ENCODE results near the gene JMJD8. TPM values are rescaled to one million over a fixed set of nuclear protein-coding genes. Genes with fewer than 3 reads are reported as not detected.
"Not testable (repeated sequence)": the region's sequence is repeated elsewhere in the genome, so short reads cannot be mapped to it uniquely, and the experiment has no call there.

Gene JMJD8
- total and polyA plus RNA-seq, 2 donors: 28.3 to 91.4 TPM

- H3K4me3 ChIP-seq (ENCODE audit: low read depth, low read length): peak overlapping the region; percentile 19
- no peak overlapping the region for H3K27ac ChIP-seq (ENCODE audit: low read depth)
- 2% methylated on average over 71 of the region's 71 CpGs for WGBS
- H3K36me3 ChIP-seq (ENCODE audit: insufficient read depth): no peaks in the 10 kb centered on the region
- no peak for DNase-seq (ENCODE audit: extremely low spot score)
- H3K4me1 ChIP-seq (ENCODE audit: insufficient read depth): no peaks in the 10 kb centered on the region
Observed at GRCh38 chr16:695355-696089, 11.4 kb upstream of the JMJD8 start.

- H3K27ac ChIP-seq (ENCODE audit: low read depth): no peak overlapping the region
Observed at GRCh38 chr16:694863-695354, 10.8 kb upstream of the JMJD8 start.

GRCh38 chr16:694187-694862 lies 10.2 kb upstream of the JMJD8 start:
- no peaks in the 10 kb centered on the region for H3K4me1 ChIP-seq (ENCODE audit: insufficient read depth)
- H3K4me3 ChIP-seq (ENCODE audit: low read depth, low read length): peak overlapping the region; percentile 19
- DNase-seq (ENCODE audit: extremely low spot score): no peak
- H3K27ac ChIP-seq (ENCODE audit: low read depth): no peak overlapping the region
- no peaks in the 10 kb centered on the region for H3K36me3 ChIP-seq (ENCODE audit: insufficient read depth)
- WGBS: 2% methylated on average over 64 of the region's 64 CpGs

More at GRCh38 chr16:694863-695354, 10.8 kb upstream of the JMJD8 start:
- H3K4me3 ChIP-seq (ENCODE audit: low read depth, low read length): peak overlapping the region; percentile 19
- no peak for DNase-seq (ENCODE audit: extremely low spot score)
- 1% methylated on average over 37 of the region's 37 CpGs for WGBS
- no peaks in the 10 kb centered on the region for H3K4me1 ChIP-seq (ENCODE audit: insufficient read depth)
- no peaks in the 10 kb centered on the region for H3K36me3 ChIP-seq (ENCODE audit: insufficient read depth)

GRCh38 chr16:693766-694165 lies 9.6 kb upstream of the JMJD8 start:
- H3K4me1 ChIP-seq (ENCODE audit: insufficient read depth): no peaks in the 10 kb centered on the region
- no peaks in the 10 kb centered on the region for H3K36me3 ChIP-seq (ENCODE audit: insufficient read depth)
- H3K4me3 ChIP-seq (ENCODE audit: low read depth, low read length): no peak overlapping the region
- no peak for DNase-seq (ENCODE audit: extremely low spot score)
- no peak overlapping the region for H3K27ac ChIP-seq (ENCODE audit: low read depth)
- WGBS: 3% methylated on average over 37 of the region's 37 CpGs

- no peak overlapping the region for H3K27ac ChIP-seq (ENCODE audit: low read depth)
Observed at GRCh38 chr16:693364-693763, 9.2 kb upstream of the JMJD8 start.

GRCh38 chr16:692356-693108 lies 8.4 kb upstream of the JMJD8 start:
- WGBS: 64% methylated on average over 10 of the region's 10 CpGs
- no peaks in the 10 kb centered on the region for H3K4me1 ChIP-seq (ENCODE audit: insufficient read depth)
- no peak for DNase-seq (ENCODE audit: extremely low spot score)
- H3K4me3 ChIP-seq (ENCODE audit: low read depth, low read length): no peak overlapping the region
- H3K27ac ChIP-seq (ENCODE audit: low read depth): no peak overlapping the region
- H3K36me3 ChIP-seq (ENCODE audit: insufficient read depth): no peaks in the 10 kb centered on the region

More at GRCh38 chr16:693364-693763, 9.2 kb upstream of the JMJD8 start:
- 30% methylated on average over 22 of the region's 22 CpGs for WGBS
- Histone ChIP-seq H3K36me3 (ENCODE audit: insufficient read depth) (no peaks in the 10 kb centered on the region), H3K4me1 (ENCODE audit: insufficient read depth) (no peaks in the 10 kb centered on the region), H3K4me3 (ENCODE audit: low read depth, low read length) (no peak overlapping the region)
- DNase-seq (ENCODE audit: extremely low spot score): no peak

- 84% methylated on average over 16 of the region's 16 CpGs for WGBS
- not testable (repeated sequence) for H3K4me3 ChIP-seq (ENCODE audit: low read depth, low read length); H3K4me1 ChIP-seq (ENCODE audit: insufficient read depth); DNase-seq (ENCODE audit: extremely low spot score); H3K36me3 ChIP-seq (ENCODE audit: insufficient read depth); H3K27ac ChIP-seq (ENCODE audit: low read depth)
Observed at GRCh38 chr16:691242-691641, 7.1 kb upstream of the JMJD8 start.

GRCh38 chr16:689175-689897 lies 5.2 kb upstream of the JMJD8 start:
- Histone ChIP-seq H3K27ac (ENCODE audit: low read depth) (no peak overlapping the region), H3K36me3 (ENCODE audit: insufficient read depth) (peaks cover 2% of the 10 kb centered on the region), H3K4me3 (ENCODE audit: low read depth, low read length) (peak overlapping the region; percentile 54), H3K4me1 (ENCODE audit: insufficient read depth) (no peaks in the 10 kb centered on the region)
- DNase-seq (ENCODE audit: extremely low spot score): no peak
- WGBS: 83% methylated on average over 26 of the region's 26 CpGs

- 92% methylated on average over 19 of the region's 19 CpGs for WGBS
- peaks cover 2% of the 10 kb centered on the region for H3K4me1 ChIP-seq (ENCODE audit: insufficient read depth)
- no peak for DNase-seq (ENCODE audit: extremely low spot score)
- H3K4me3 ChIP-seq (ENCODE audit: low read depth, low read length): no peak overlapping the region
- peaks cover 4% of the 10 kb centered on the region for H3K36me3 ChIP-seq (ENCODE audit: insufficient read depth)
- no peak overlapping the region for H3K27ac ChIP-seq (ENCODE audit: low read depth)
Observed at GRCh38 chr16:687499-687898, 3.4 kb upstream of the JMJD8 start.

- H3K36me3 ChIP-seq (ENCODE audit: insufficient read depth): peaks cover 4% of the 10 kb centered on the region
- peaks cover 2% of the 10 kb centered on the region for H3K4me1 ChIP-seq (ENCODE audit: insufficient read depth)
- DNase-seq (ENCODE audit: extremely low spot score): no peak
- H3K4me3 ChIP-seq (ENCODE audit: low read depth, low read length): no peak overlapping the region
- WGBS: 94% methylated on average over 51 of the region's 51 CpGs
- no peak overlapping the region for H3K27ac ChIP-seq (ENCODE audit: low read depth)
Observed at GRCh38 chr16:686459-687260, 2.5 kb upstream of the JMJD8 start.

GRCh38 chr16:685967-686366 lies 1.8 kb upstream of the JMJD8 start:
- DNase-seq (ENCODE audit: extremely low spot score): no peak
- peaks cover 4% of the 10 kb centered on the region for H3K36me3 ChIP-seq (ENCODE audit: insufficient read depth)
- H3K4me1 ChIP-seq (ENCODE audit: insufficient read depth): peaks cover 2% of the 10 kb centered on the region
- no peak overlapping the region for H3K27ac ChIP-seq (ENCODE audit: low read depth)
- no peak overlapping the region for H3K4me3 ChIP-seq (ENCODE audit: low read depth, low read length)
- 69% methylated on average over 10 of the region's 10 CpGs for WGBS

- no peak overlapping the region for H3K27ac ChIP-seq (ENCODE audit: low read depth)
- peaks cover 2% of the 10 kb centered on the region for H3K4me1 ChIP-seq (ENCODE audit: insufficient read depth)
- DNase-seq (ENCODE audit: extremely low spot score): no peak
- WGBS: 94% methylated on average over 61 of the region's 61 CpGs
- H3K36me3 ChIP-seq (ENCODE audit: insufficient read depth): peaks cover 4% of the 10 kb centered on the region
- H3K4me3 ChIP-seq (ENCODE audit: low read depth, low read length): peak overlapping the region; percentile 71
Observed at GRCh38 chr16:684961-685696, 995 bp upstream of the JMJD8 start.
